GM18868 (cell line): ENCODE measurements around the gene TMEM269.
"Not testable (repeated sequence)": the region's sequence is repeated elsewhere in the genome, so short reads cannot be mapped to it uniquely, and the experiment has no call there.

Experiments used
- ATAC-seq: cut with Tn5 transposase; IDR thresholded peaks from one replicate; pipeline ENCODE4 v1.9.1; 2021; ENCODE audit warnings: mild to moderate bottlenecking, moderate library complexity; ENCODE audit not compliant: unreplicated experiment

Gene TMEM269

GRCh38 chr1:42773420-42773819, 11.4 kb upstream of the TMEM269 start:
- no peak for ATAC-seq

- no peak for ATAC-seq
Observed at GRCh38 chr1:42774928-42775526, 9.8 kb upstream of the TMEM269 start.

GRCh38 chr1:42776502-42776901, 8.3 kb upstream of the TMEM269 start:
- ATAC-seq: no peak

- no peak for ATAC-seq
Observed at GRCh38 chr1:42777852-42778251, 6.9 kb upstream of the TMEM269 start.

- no peak for ATAC-seq
Observed at GRCh38 chr1:42779725-42780124, 5.1 kb upstream of the TMEM269 start.

- ATAC-seq: no peak
Observed at GRCh38 chr1:42780176-42780575, 4.6 kb upstream of the TMEM269 start.

GRCh38 chr1:42783092-42783491, 1.7 kb upstream of the TMEM269 start:
- no peak for ATAC-seq

GRCh38 chr1:42784547-42784945, 245 bp upstream of the TMEM269 start:
- ATAC-seq: no peak

- ATAC-seq: no peak
Observed at GRCh38 chr1:42786097-42786496, 1.3 kb downstream of the TMEM269 start.

GRCh38 chr1:42788021-42788420, 3.2 kb downstream of the TMEM269 start:
- no peak for ATAC-seq

- no peak for ATAC-seq
Observed at GRCh38 chr1:42793824-42794223, 9.0 kb downstream of the TMEM269 start.

- ATAC-seq: no peak
Observed at GRCh38 chr1:42797414-42797813, 12.6 kb downstream of the TMEM269 start.

GRCh38 chr1:42797979-42798378, 13.2 kb downstream of the TMEM269 start:
- ATAC-seq: no peak

- ATAC-seq: no peak
Observed at GRCh38 chr1:42801832-42802473, 17.2 kb downstream of the TMEM269 start.

- ATAC-seq: no peak
Observed at GRCh38 chr1:42806171-42806570, 21.4 kb downstream of the TMEM269 start.

- ATAC-seq: no peak
Observed at GRCh38 chr1:42806593-42806992, 21.8 kb downstream of the TMEM269 start.

- no peak for ATAC-seq
Observed at GRCh38 chr1:42807056-42807668, 22.4 kb downstream of the TMEM269 start.

- not testable (repeated sequence) for ATAC-seq
Observed at GRCh38 chr1:42814815-42815214, 30.0 kb downstream of the TMEM269 start.

GRCh38 chr1:42815941-42816584, 31.3 kb downstream of the TMEM269 start:
- ATAC-seq: no peak

GRCh38 chr1:42816585-42817439, 32.0 kb downstream of the TMEM269 start, which contains the start of the genes ERMAP and SVBP:
Gene ERMAP (plus strand): TSS chr1:42817122. CDS start chr1:42830449, 13,327 bp downstream.
Gene SVBP (minus strand): TSS chr1:42817397. CDS start chr1:42816544, 853 bp downstream.
- ATAC-seq: peak; percentile 87

- ATAC-seq: no peak
Observed at GRCh38 chr1:42817440-42817767, 32.6 kb downstream of the TMEM269 start.
